ENCODE data around the gene SPI1. TPM values are rescaled to one million over a fixed set of nuclear protein-coding genes. Genes with fewer than 3 reads are reported as not detected.

The SPI1 gene
- polyA plus RNA-seq, 2 of the 4 experiments (the other 2 are of a cell fraction) = 0.14 TPM; not detected in 1

DNA sequence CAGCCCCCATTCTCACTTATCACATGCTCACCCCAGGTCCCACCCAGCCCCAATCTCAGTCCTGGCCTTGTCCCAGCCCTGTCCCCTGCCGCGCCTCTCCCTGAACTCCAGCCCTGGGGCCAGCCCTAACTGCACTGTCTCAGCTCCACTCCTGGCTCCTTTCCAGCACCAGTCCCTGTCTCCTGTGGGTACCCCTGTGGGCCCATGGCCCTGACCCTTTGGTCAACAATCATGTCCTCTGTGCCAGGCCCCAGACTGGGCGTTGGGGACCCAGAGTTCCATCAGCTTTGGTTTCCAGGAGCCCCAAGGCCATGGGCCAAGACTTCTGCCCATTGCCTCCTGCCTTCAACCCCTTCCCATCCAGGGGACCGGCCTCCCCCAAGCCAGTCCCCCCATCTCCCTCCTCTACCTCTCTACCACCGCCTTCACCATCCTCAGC is 757 bp downstream of the SPI1 start (continued):
- TF ChIP-seq, protein P1, sequence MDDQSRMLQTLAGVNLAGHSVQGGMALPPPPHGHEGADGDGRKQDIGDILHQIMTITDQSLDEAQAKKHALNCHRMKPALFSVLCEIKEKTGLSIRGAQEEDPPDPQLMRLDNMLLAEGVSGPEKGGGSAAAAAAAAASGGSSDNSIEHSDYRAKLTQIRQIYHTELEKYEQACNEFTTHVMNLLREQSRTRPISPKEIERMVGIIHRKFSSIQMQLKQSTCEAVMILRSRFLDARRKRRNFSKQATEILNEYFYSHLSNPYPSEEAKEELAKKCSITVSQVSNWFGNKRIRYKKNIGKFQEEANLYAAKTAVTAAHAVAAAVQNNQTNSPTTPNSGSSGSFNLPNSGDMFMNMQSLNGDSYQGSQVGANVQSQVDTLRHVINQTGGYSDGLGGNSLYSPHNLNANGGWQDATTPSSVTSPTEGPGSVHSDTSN (IDR thresholded peaks at IDR 0.05) = no peak

DNA sequence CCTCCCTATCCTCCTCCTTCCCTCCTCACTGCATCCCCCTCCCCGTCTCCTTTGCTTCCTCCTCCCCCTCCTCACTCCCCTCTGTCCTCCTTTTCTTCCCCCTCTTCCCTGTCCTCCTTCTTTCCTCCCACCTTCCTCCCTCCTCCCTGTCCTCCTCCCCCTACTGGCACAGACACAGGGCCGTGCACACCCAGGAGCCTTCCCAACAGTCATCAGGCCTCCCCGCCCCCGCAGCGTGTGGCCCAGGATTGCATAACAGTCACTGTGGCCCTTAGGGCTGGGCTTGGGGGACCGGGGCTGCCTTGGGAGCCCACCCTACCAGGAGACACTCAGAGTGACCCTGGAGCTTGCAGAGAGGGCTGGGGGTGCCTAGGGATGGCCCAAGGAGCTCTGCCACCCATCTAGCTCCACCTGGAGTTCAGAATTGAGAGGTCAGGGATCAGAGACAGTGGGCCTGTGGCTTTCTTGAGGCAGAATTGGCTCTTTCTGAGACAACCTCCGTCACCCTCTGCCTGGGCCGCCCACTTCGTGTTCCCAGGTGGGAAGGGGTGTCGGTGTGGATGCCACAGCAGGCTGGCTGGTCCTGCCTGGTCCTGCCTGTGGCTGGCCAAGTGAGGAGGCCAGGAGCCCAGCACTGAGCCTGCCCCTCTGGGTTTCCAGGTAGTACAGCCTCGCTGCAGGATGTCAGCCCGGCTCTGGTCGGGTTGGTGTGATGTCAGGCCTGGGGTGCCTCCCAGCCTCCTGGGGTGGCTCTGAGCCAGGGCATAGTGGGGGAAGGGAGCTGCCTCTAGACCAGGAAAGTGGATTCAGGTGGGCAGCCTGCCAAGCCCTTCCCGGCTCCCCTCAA is 1.6 kb downstream of the SPI1 start:
- Histone ChIP-seq H3K27ac (peak overlapping the region in 1 of 2 experiments; percentile 46; a peak in 1 of 6 replicates), H3K9me3 (no peaks in the 10 kb centered on the region), H3K4me1 (peaks cover 21% of the 10 kb centered on the region), H3K4me3 (no peak overlapping the region), H3K4me2 (no peak overlapping the region)
- POLR2A ChIA-PET = interaction anchor here (0.5 kb wide), 1 partner anchor 261 kb away, joined by 6 read pairs; no protein-coding TSS in a partner anchor
- WGBS (ENCODE audit: missing lambda C conversion rate) = 81% methylated on average over 5 of the region's 14 CpGs
- FAIRE-seq = no peak
- TF ChIP-seq POLR2AphosphoS2 (conservative IDR thresholded peaks at IDR 0.05; ENCODE audit: low read length) (no peak), POLR2A (IDR thresholded peaks at IDR 0.05; ENCODE audit: low read length) (peak; percentile 7; the same call in 1 of the 2 replicates), CEBPB (IDR thresholded peaks at IDR 0.05) (peak in 1 of 2 experiments; percentile 58; a peak in 2 of 4 replicates)
- CTCF ChIA-PET = interaction anchor here (0.6 to 2.4 kb wide), 5 partner anchors 9 to 78 kb away, joined by 3 to 8 read pairs (median 3); no protein-coding TSS in a partner anchor
- peak; percentile 19 to 24; a peak in 3 of 6 replicates for ATAC-seq
- no peak for DNase-seq (ENCODE audit: low read depth in 1 of 2, low spot score in 1 of 2)

DNA sequence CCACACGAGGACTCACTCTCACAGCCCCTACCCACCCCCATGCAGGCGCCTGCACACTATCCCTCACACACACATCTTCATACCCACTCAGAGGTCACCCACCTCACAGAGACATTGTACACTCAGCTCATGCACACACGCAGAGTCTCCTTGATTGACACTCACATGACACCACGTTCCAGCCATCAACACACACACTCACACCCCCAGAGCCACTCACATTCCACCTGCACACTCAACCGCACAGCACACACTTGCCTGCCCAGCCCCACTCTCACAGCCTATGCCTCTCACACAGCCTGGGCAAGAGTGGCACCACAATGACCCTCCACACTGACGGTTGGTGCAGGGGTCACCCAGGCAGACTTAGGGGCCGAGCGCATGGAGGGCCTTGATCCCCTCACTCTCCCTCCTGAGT is 2.2 kb downstream of the SPI1 start:
- ChIA-PET CTCF (interaction anchor here (1.2 kb wide), 1 partner anchor 27 kb away, joined by 3 read pairs; no protein-coding TSS in a partner anchor), POLR2A (no interaction called here)
- whole genome bisulfite sequencing (ENCODE audit: missing lambda C conversion rate) = 88% methylated on average over 8 of the region's 8 CpGs
- H3K4me2 ChIP-seq = no peak overlapping the region
- TF ChIP-seq, protein P2, sequence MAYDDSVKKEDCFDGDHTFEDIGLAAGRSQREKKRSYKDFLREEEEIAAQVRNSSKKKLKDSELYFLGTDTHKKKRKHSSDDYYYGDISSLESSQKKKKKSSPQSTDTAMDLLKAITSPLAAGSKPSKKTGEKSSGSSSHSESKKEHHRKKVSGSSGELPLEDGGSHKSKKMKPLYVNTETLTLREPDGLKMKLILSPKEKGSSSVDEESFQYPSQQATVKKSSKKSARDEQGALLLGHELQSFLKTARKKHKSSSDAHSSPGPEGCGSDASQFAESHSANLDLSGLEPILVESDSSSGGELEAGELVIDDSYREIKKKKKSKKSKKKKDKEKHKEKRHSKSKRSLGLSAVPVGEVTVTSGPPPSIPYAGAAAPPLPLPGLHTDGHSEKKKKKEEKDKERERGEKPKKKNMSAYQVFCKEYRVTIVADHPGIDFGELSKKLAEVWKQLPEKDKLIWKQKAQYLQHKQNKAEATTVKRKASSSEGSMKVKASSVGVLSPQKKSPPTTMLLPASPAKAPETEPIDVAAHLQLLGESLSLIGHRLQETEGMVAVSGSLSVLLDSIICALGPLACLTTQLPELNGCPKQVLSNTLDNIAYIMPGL (CRISPR knock-in tag; IDR thresholded peaks at IDR 0.05; ENCODE audit: borderline replicate concordance) = no peak
- TF ChIP-seq, protein P3, sequence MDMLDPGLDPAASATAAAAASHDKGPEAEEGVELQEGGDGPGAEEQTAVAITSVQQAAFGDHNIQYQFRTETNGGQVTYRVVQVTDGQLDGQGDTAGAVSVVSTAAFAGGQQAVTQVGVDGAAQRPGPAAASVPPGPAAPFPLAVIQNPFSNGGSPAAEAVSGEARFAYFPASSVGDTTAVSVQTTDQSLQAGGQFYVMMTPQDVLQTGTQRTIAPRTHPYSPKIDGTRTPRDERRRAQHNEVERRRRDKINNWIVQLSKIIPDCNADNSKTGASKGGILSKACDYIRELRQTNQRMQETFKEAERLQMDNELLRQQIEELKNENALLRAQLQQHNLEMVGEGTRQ (IDR thresholded peaks at IDR 0.05) = no peak
- no peak for TF ChIP-seq MAZ (IDR thresholded peaks at IDR 0.05; ENCODE audit: borderline replicate concordance, low read depth, low read length)
- TF ChIP-seq KDM5A (IDR thresholded peaks at IDR 0.05) = no peak
- TF ChIP-seq ZNF302 (CRISPR knock-in tag; IDR thresholded peaks at IDR 0.05) = no peak
- TF ChIP-seq, protein P4, sequence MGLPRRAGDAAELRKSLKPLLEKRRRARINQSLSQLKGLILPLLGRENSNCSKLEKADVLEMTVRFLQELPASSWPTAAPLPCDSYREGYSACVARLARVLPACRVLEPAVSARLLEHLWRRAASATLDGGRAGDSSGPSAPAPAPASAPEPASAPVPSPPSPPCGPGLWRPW (IDR thresholded peaks at IDR 0.05) = no peak
- no peak for TF ChIP-seq ZFP36 (IDR thresholded peaks at IDR 0.05; ENCODE audit: borderline replicate concordance, partially characterized antibody)
- TF ChIP-seq HOXA7 (CRISPR knock-in tag; IDR thresholded peaks at IDR 0.05) = no peak
- TF ChIP-seq JUNB (IDR thresholded peaks at IDR 0.05) = no peak
- no peaks in the 10 kb centered on the region for H3K9me3 ChIP-seq
- DNase-seq (ENCODE audit: low read depth in 1 of 2, low spot score in 1 of 2) = no peak
- H3K4me3 ChIP-seq = no peak overlapping the region
- no peak for FAIRE-seq
- ATAC-seq = 0 out of 6 replicates have a peak, but pooled peaks of 1 of the 2 experiments have one; percentile 1
- no peak overlapping the region for H3K27ac ChIP-seq
- H3K4me1 ChIP-seq = peaks cover 21% of the 10 kb centered on the region

DNA sequence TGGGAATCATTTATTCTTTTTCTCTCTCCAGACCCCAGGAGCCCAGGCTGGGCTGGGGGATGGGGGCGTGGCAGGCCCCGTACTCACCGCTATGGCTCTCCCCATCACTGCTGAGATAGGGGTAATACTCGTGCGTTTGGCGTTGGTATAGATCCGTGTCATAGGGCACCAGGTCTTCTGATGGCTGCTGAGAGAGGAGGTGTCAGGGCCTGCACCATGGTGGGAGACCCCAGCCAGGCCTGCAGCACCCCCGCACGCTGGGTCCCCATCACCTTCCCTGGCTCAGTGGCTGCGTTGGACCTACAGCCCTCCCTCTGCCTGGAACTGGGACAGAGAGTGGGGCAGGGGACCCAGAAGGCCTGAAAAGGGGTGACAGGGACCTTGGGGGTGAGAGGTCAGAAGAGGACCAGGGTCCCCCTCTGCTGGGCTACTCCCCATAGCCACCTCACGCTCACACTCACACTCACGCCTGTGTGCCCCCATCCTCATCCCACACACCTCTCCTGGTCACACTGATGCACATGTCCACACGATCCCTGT is 2.7 kb downstream of the SPI1 start:
- H3K4me1 ChIP-seq = peaks cover 21% of the 10 kb centered on the region
- H3K4me2 ChIP-seq = no peak overlapping the region
- H3K4me3 ChIP-seq = no peak overlapping the region
- WGBS (ENCODE audit: missing lambda C conversion rate) = 84% methylated on average over 13 of the region's 13 CpGs
- POLR2A ChIA-PET = no interaction called here
- ATAC-seq = no peak
- FAIRE-seq = no peak
- no peaks in the 10 kb centered on the region for H3K9me3 ChIP-seq
- no peak overlapping the region for H3K27ac ChIP-seq
- CTCF ChIA-PET = interaction anchor here (2.2 to 6.0 kb wide), 4 partner anchors 14 to 51 kb away, joined by 12 to 133 read pairs (median 55); partner anchors contain the start of genes PSMC3 and SLC39A13
- TF ChIP-seq, protein P5, sequence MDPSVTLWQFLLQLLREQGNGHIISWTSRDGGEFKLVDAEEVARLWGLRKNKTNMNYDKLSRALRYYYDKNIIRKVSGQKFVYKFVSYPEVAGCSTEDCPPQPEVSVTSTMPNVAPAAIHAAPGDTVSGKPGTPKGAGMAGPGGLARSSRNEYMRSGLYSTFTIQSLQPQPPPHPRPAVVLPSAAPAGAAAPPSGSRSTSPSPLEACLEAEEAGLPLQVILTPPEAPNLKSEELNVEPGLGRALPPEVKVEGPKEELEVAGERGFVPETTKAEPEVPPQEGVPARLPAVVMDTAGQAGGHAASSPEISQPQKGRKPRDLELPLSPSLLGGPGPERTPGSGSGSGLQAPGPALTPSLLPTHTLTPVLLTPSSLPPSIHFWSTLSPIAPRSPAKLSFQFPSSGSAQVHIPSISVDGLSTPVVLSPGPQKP (IDR thresholded peaks at IDR 0.05; ENCODE audit: low read depth, low read length) = no peak
- TF ChIP-seq FOSL2 (IDR thresholded peaks at IDR 0.05) = no peak
- no peak for TF ChIP-seq FOSL2 (CRISPR knock-in tag; IDR thresholded peaks at IDR 0.05)
- no peak for TF ChIP-seq HDAC2 (IDR thresholded peaks at IDR 0.05)
- TF ChIP-seq MAFK (IDR thresholded peaks at IDR 0.05; ENCODE audit: partially characterized antibody) = no peak
- TF ChIP-seq HOXB13 (CRISPR knock-in tag; IDR thresholded peaks at IDR 0.05; ENCODE audit: low read depth) = no peak
- TF ChIP-seq EHF (CRISPR knock-in tag; IDR thresholded peaks at IDR 0.05) = no peak
- TF ChIP-seq HOXA7 (CRISPR knock-in tag; IDR thresholded peaks at IDR 0.05) = no peak
- TF ChIP-seq EHMT2 (IDR thresholded peaks at IDR 0.05; ENCODE audit: low read depth) = no peak
- TF ChIP-seq CEBPB (IDR thresholded peaks at IDR 0.05) = no peak
- no peak for TF ChIP-seq ZFP36 (IDR thresholded peaks at IDR 0.05; ENCODE audit: borderline replicate concordance, partially characterized antibody)
- DNase-seq (ENCODE audit: low read depth in 1 of 2, low spot score in 1 of 2) = no peak

Measured in A549 (cell line).